ENCODE data around the gene TFF1. TPM values are rescaled to one million over a fixed set of nuclear protein-coding genes. Genes with fewer than 3 reads are reported as not detected.

The TFF1 gene
- total RNA-seq, 1 donor from 2014 or later = not detected

GRCh38 chr21:42313501-42313969 is 52.8 kb downstream of the TFF1 start:
- peaks cover 6% of the 10 kb centered on the region for H3K27me3 ChIP-seq
- peak overlapping the region; percentile 54 for H2AFZ ChIP-seq (replicated peaks)
- H3K9me3 Mint-ChIP-seq = no peaks in the 10 kb centered on the region
- no peaks in the 10 kb centered on the region for H4K20me1 ChIP-seq (ENCODE audit: low read depth)
- H3K4me3 ChIP-seq = no peak overlapping the region
- H3K79me2 ChIP-seq (ENCODE audit: low read depth) = no peaks in the 10 kb centered on the region
- H3K4me2 ChIP-seq = peak overlapping the region; percentile 42
- TF ChIP-seq EZH2phosphoT487 (IDR thresholded peaks at IDR 0.05) (no peak), CTCF (IDR thresholded peaks at IDR 0.05) (no peak), EZH2 (IDR thresholded peaks at IDR 0.05) (no peak)
- H3K4me1 Mint-ChIP-seq = peaks cover 58% of the 10 kb centered on the region
- H3F3A ChIP-seq (ENCODE audit: low read depth) = peaks cover 15% of the 10 kb centered on the region
- peaks cover 44% of the 10 kb centered on the region for H3K4me1 ChIP-seq
- no peaks in the 10 kb centered on the region for H3K36me3 Mint-ChIP-seq
- peak; percentile 52 for DNase-seq (ENCODE audit: low spot score)
- H3K27ac Mint-ChIP-seq = no peak overlapping the region
- no peak overlapping the region for H3K27ac ChIP-seq
- H3K27me3 Mint-ChIP-seq (ENCODE audit: insufficient read depth, low read depth) = peaks cover 8% of the 10 kb centered on the region
- no peak overlapping the region for H3K9ac ChIP-seq
- no peaks in the 10 kb centered on the region for H3K36me3 ChIP-seq
- H3K4me3 Mint-ChIP-seq = no peak overlapping the region
- no peaks in the 10 kb centered on the region for H3K9me3 ChIP-seq (ENCODE audit: low read depth)

GRCh38 chr21:42312626-42313104 is 53.7 kb downstream of the TFF1 start:
- no peaks in the 10 kb centered on the region for H3K36me3 ChIP-seq
- H3K4me1 ChIP-seq = peaks cover 43% of the 10 kb centered on the region
- Mint-ChIP-seq H3K4me3 (no peak overlapping the region), H3K27me3 (ENCODE audit: insufficient read depth, low read depth) (peaks cover 8% of the 10 kb centered on the region), H3K36me3 (no peaks in the 10 kb centered on the region), H3K9me3 (no peaks in the 10 kb centered on the region), H3K27ac (no peak overlapping the region), H3K4me1 (peaks cover 57% of the 10 kb centered on the region)
- no peak for DNase-seq (ENCODE audit: low spot score)
- H3K79me2 ChIP-seq (ENCODE audit: low read depth) = no peaks in the 10 kb centered on the region
- H3F3A ChIP-seq (ENCODE audit: low read depth) = peaks cover 15% of the 10 kb centered on the region
- no peak overlapping the region for H3K9ac ChIP-seq
- H3K4me2 ChIP-seq = no peak overlapping the region
- no peaks in the 10 kb centered on the region for H3K9me3 ChIP-seq (ENCODE audit: low read depth)
- H2AFZ ChIP-seq (replicated peaks) = no peak overlapping the region
- TF ChIP-seq EZH2phosphoT487 (IDR thresholded peaks at IDR 0.05) (no peak), CTCF (IDR thresholded peaks at IDR 0.05) (no peak), EZH2 (IDR thresholded peaks at IDR 0.05) (no peak)
- H3K27ac ChIP-seq = no peak overlapping the region
- no peak overlapping the region for H3K4me3 ChIP-seq
- no peaks in the 10 kb centered on the region for H4K20me1 ChIP-seq (ENCODE audit: low read depth)
- peaks cover 6% of the 10 kb centered on the region for H3K27me3 ChIP-seq

Other genes starting within 250 kb of the TFF1 start
- gene ABCG1, start 147.4 kb downstream of the TFF1 start, total RNA-seq (ENCODE audit: low replicate concordance) = 1.9 and 2.0 TPM in 2 replicates
- 0.12 TPM in 1 of 2 replicates, not detected in the other for gene TFF3, start 51.1 kb downstream of the TFF1 start, total RNA-seq (ENCODE audit: low replicate concordance)
- gene TFF2, start 15.5 kb downstream of the TFF1 start, total RNA-seq (ENCODE audit: low replicate concordance) = not detected in 2 replicates
- gene TMPRSS3, start 29.5 kb upstream of the TFF1 start, total RNA-seq (ENCODE audit: low replicate concordance) = not detected in 2 replicates
- gene UBASH3A, start 37.4 kb upstream of the TFF1 start, total RNA-seq (ENCODE audit: low replicate concordance) = not detected in 2 replicates
- gene RSPH1, start 129.7 kb upstream of the TFF1 start, total RNA-seq (ENCODE audit: low replicate concordance) = 0.04 and 0.34 TPM in 2 replicates
- gene SLC37A1, start 147.3 kb upstream of the TFF1 start, total RNA-seq (ENCODE audit: low replicate concordance) = 1.2 and 6.1 TPM in 2 replicates

All from neural progenitor cell (in vitro differentiated cells).